Vagina (tissue), 2 donors: ENCODE measurements around the gene ZNF446. TPM values are rescaled to one million over a fixed set of nuclear protein-coding genes. Genes with fewer than 3 reads are reported as not detected.
"Not testable (repeated sequence)": the region's sequence is repeated elsewhere in the genome, so short reads cannot be mapped to it uniquely, and the experiment has no call there.

Experiments
- DNase-seq, 2 donors: peaks; one replicate each; pipeline ENCODE4 v3.0.0-alpha.2; 2017; ENCODE audit errors: extremely low spot score in 2 of 2
- H3K27ac ChIP-seq: fragments of 200-600 bp; sonication (generic); one replicate; pipeline ENCODE4 v1.5.1; 2019
- H3K27me3 ChIP-seq: fragments of 200-600 bp; sonication (generic); one replicate; pipeline ENCODE4 v1.5.1; 2019
- H3K36me3 ChIP-seq, 2 donors: fragments of 200-600 bp; sonication (generic); one replicate each; pipeline ENCODE4 v1.5.1; 2017 to 2019
- H3K4me1 ChIP-seq: fragments of 200-600 bp; sonication (generic); one replicate; pipeline ENCODE4 v1.5.1; 2019
- H3K4me3 ChIP-seq, 2 donors: fragments of 200-600 bp; sonication (generic); 1 replicate in 1 of 2; 2 replicates in 1 of 2; pipeline ENCODE4 v1.5.1; 2016 to 2019
- H3K9me3 ChIP-seq: fragments of 200-600 bp; sonication (generic); one replicate; pipeline ENCODE4 v1.5.1; 2019
- POLR2A ChIP-seq, 2 donors: fragments of 450-650 bp; IDR thresholded peaks; one replicate each; pipeline ENCODE4 v1.6.1; 2017; ENCODE audit warnings: antibody characterized with exemption in 2 of 2, mild to moderate bottlenecking in 2 of 2, moderate library complexity in 2 of 2
- POLR2AphosphoS5 ChIP-seq, 2 donors: sonication (generic); formaldehyde crosslinking; IDR thresholded peaks; one replicate each; pipeline ENCODE4 v1.9.0; 2017; ENCODE audit warnings: antibody characterized with exemption in 2 of 2, mild to moderate bottlenecking in 2 of 2, low read depth in 1 of 2; ENCODE audit not compliant: insufficient read depth in 1 of 2
- intact Hi-C: fragments of 100-400 bp; cut with DNase I; formaldehyde crosslinking; loops from one replicate; pipeline ENCODE4 v1.15.1; 2023
- total RNA-seq: library from RNA; depleted of rRNA; stranded (reverse); fragments of >200 nt; gene quantifications from one replicate; pipeline ENCODE4 v1.2.3, GENCODE V29; 2016
- TF ChIP-seq, protein P1 (sequence below), 3 experiments: fragments of 450-650 bp in 2 of 3; fragments of 200-600 bp in 1 of 3; sonication (generic) in 1 of 3; IDR thresholded peaks; one replicate each; pipeline ENCODE4 v1.5.1; 2017 to 2019; ENCODE audit warnings: antibody characterized with exemption in 3 of 3, mild to moderate bottlenecking in 2 of 3, moderate library complexity in 2 of 3

Gene ZNF446
- total RNA-seq, 1 donor from 2014 or later: 10.6 TPM

DNA sequence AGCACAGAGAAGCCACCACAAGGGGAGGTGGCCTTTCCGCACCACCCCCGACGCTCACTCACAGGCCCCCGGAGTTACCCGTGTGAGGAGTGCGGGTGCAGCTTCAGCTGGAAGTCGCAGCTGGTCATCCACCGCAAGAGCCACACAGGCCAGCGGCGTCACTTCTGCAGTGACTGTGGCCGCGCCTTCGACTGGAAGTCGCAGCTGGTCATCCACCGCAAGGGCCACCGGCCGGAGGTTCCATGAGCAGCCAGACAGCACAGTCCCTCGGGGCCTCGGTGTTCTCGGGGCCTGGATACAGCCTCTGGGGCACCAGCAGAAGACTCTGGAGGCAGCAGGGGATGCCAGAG, 4.3 kb downstream of the ZNF446 start:
- Histone ChIP-seq H3K4me1 (peaks cover 12% of the 10 kb centered on the region), H3K9me3 (no peaks in the 10 kb centered on the region), H3K27ac (no peak overlapping the region), H3K27me3 (no peaks in the 10 kb centered on the region), H3K36me3 (no peaks in the 10 kb centered on the region), H3K4me3 (no peak overlapping the region)
- intact Hi-C loops: no loop called here
- TF ChIP-seq POLR2AphosphoS5 (IDR thresholded peaks at IDR 0.05; ENCODE audit: insufficient read depth in 1 of 2, low read depth in 1 of 2) (no peak), POLR2A (IDR thresholded peaks at IDR 0.05) (no peak)
- TF ChIP-seq, protein P1, sequence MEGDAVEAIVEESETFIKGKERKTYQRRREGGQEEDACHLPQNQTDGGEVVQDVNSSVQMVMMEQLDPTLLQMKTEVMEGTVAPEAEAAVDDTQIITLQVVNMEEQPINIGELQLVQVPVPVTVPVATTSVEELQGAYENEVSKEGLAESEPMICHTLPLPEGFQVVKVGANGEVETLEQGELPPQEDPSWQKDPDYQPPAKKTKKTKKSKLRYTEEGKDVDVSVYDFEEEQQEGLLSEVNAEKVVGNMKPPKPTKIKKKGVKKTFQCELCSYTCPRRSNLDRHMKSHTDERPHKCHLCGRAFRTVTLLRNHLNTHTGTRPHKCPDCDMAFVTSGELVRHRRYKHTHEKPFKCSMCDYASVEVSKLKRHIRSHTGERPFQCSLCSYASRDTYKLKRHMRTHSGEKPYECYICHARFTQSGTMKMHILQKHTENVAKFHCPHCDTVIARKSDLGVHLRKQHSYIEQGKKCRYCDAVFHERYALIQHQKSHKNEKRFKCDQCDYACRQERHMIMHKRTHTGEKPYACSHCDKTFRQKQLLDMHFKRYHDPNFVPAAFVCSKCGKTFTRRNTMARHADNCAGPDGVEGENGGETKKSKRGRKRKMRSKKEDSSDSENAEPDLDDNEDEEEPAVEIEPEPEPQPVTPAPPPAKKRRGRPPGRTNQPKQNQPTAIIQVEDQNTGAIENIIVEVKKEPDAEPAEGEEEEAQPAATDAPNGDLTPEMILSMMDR (IDR thresholded peaks at IDR 0.05): no peak
- no peak for DNase-seq

GRCh38 chr19:58480831-58481230, 4.7 kb downstream of the ZNF446 start:
- H3K27me3 ChIP-seq: no peaks in the 10 kb centered on the region
- H3K9me3 ChIP-seq: no peaks in the 10 kb centered on the region
- TF ChIP-seq POLR2AphosphoS5 (IDR thresholded peaks at IDR 0.05; ENCODE audit: insufficient read depth in 1 of 2, low read depth in 1 of 2): no peak
- TF ChIP-seq, protein P1 (IDR thresholded peaks at IDR 0.05): no peak
- no peak for TF ChIP-seq POLR2A (IDR thresholded peaks at IDR 0.05)
- no peaks in the 10 kb centered on the region for H3K36me3 ChIP-seq
- no peak overlapping the region for H3K4me3 ChIP-seq
- H3K27ac ChIP-seq: no peak overlapping the region
- intact Hi-C loops: no loop called here
- no peak for DNase-seq
- peaks cover 11% of the 10 kb centered on the region for H3K4me1 ChIP-seq

DNA sequence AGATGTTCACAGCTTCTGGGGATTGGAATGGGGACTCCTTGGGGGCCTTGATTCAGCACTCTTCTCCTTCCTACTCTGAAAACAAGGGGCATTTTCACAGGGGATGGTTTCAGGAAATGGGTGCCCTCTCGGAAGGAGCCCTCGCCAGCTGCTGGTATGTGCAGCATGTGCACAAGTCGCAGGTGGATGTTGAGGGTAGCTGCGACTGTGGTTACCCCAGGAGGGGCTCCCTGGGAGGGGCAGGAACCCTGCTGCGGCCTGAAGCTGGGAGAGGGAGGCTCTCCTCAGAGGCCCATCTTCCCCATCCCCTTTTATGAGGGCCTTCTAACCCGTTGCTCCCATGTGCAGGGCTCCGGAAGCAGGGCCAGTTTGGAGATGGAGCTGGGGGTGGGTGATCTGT, 6.2 kb downstream of the ZNF446 start:
- Histone ChIP-seq H3K36me3 (no peaks in the 10 kb centered on the region), H3K4me3 (no peak overlapping the region), H3K9me3 (no peaks in the 10 kb centered on the region), H3K27ac (no peak overlapping the region), H3K4me1 (no peaks in the 10 kb centered on the region), H3K27me3 (no peaks in the 10 kb centered on the region)
- DNase-seq: no peak
- no peak for TF ChIP-seq POLR2A (IDR thresholded peaks at IDR 0.05)
- TF ChIP-seq POLR2AphosphoS5 (IDR thresholded peaks at IDR 0.05; ENCODE audit: insufficient read depth in 1 of 2, low read depth in 1 of 2): no peak
- TF ChIP-seq, protein P1 (IDR thresholded peaks at IDR 0.05): no peak
- intact Hi-C loops: no loop called here

DNA sequence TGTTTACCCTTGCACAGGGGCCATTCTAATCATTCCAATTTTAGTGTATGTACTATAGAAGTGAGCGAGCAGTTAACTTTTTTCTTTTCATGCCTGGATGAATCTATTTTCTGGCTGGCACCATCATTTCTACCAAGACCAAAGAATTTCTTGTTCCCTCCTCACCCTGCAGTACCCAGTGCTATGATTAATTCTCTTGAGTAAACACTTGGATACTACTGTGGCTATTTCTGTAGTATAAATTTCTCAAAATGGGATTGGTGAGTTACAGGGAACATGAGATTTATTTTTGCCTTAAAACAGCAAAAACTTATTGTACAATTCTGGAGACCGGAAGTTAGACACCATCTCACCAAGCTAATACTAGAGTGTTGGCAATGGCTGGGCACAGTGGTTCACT, 7.6 kb downstream of the ZNF446 start:
- intact Hi-C loops: no loop called here
- no peak for TF ChIP-seq POLR2AphosphoS5 (IDR thresholded peaks at IDR 0.05; ENCODE audit: insufficient read depth in 1 of 2, low read depth in 1 of 2)
- TF ChIP-seq, protein P1 (IDR thresholded peaks at IDR 0.05): no peak
- no peak for TF ChIP-seq POLR2A (IDR thresholded peaks at IDR 0.05)
- no peak overlapping the region for H3K27ac ChIP-seq
- no peaks in the 10 kb centered on the region for H3K36me3 ChIP-seq
- no peaks in the 10 kb centered on the region for H3K4me1 ChIP-seq
- H3K9me3 ChIP-seq: no peaks in the 10 kb centered on the region
- H3K27me3 ChIP-seq: no peaks in the 10 kb centered on the region
- no peak for DNase-seq
- H3K4me3 ChIP-seq: no peak overlapping the region

GRCh38 chr19:58484349-58484748, 8.2 kb downstream of the ZNF446 start:
- H3K9me3 ChIP-seq, H3K4me1 ChIP-seq, DNase-seq, intact Hi-C loops, H3K27me3 ChIP-seq, H3K27ac ChIP-seq, H3K36me3 ChIP-seq, H3K4me3 ChIP-seq: not testable (repeated sequence)

DNA sequence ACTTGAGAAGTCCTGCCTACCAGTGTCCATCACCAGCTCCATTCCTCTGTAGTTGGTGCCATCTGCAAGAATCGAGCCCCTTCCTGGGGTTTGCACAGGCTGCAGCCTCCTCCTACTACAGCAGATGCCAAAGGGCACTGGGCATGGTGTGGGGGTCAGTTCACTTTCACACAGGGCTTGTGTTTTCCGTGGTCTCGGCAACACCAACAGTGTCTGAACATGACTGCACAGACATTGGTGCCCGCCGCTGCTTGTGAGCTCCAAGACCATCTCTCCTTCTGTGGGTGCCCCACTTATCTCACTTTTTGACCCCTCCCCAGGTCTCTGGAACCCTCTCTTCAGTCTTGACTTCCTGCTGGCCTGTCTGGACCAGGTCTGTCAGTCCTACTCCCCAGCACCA, 15.2 kb downstream of the ZNF446 start:
- H3K4me1 ChIP-seq: no peaks in the 10 kb centered on the region
- intact Hi-C loops: no loop called here
- no peak overlapping the region for H3K27ac ChIP-seq
- no peak overlapping the region for H3K4me3 ChIP-seq
- no peak for DNase-seq
- H3K36me3 ChIP-seq: no peaks in the 10 kb centered on the region
- H3K27me3 ChIP-seq: no peaks in the 10 kb centered on the region
- TF ChIP-seq POLR2A (IDR thresholded peaks at IDR 0.05): no peak
- TF ChIP-seq, protein P1 (IDR thresholded peaks at IDR 0.05): no peak
- no peak for TF ChIP-seq POLR2AphosphoS5 (IDR thresholded peaks at IDR 0.05; ENCODE audit: insufficient read depth in 1 of 2, low read depth in 1 of 2)
- no peaks in the 10 kb centered on the region for H3K9me3 ChIP-seq
